Measurements from ENCODE around the gene STAT3.

GRCh38 chr17:42394838-42395237 is 6.6 kb upstream of the STAT3 start:
- TF ChIP-seq ARNT (IDR thresholded peaks at IDR 0.05) (no peak), ELF4 (IDR thresholded peaks at IDR 0.05) (no peak), SP1 (IDR thresholded peaks at IDR 0.05) (no peak), BHLHE40 (IDR thresholded peaks at IDR 0.05; ENCODE audit: borderline replicate concordance) (no peak), L3MBTL2 (conservative IDR thresholded peaks at IDR 0.05) (no peak), FOXK2 (IDR thresholded peaks at IDR 0.05) (no peak), TARDBP (IDR thresholded peaks at IDR 0.05) (no peak), CTBP1 (IDR thresholded peaks at IDR 0.05; ENCODE audit: borderline replicate concordance) (no peak)

All from HEK293T (cell line).